PC-9 (cell line): Measurements from ENCODE around the gene DNAJC2.
"Not testable (repeated sequence)": the region's sequence is repeated elsewhere in the genome, so short reads cannot be mapped to it uniquely, and the experiment has no call there.

Experiments used
- EZH2 ChIP-seq: fragments of 200-600 bp; sonication (generic); IDR thresholded peaks from 2 replicates; pipeline ENCODE4 v1.8.0; 2017; ENCODE audit warnings: antibody characterized with exemption, low read depth
- TF ChIP-seq, protein P1 (sequence below): fragments of 200-600 bp; sonication (generic); conservative IDR thresholded peaks from 2 replicates; pipeline ENCODE4 v1.6.1; 2017; ENCODE audit warnings: mixed run types, antibody characterized with exemption, mild to moderate bottlenecking, moderate library complexity

DNA sequence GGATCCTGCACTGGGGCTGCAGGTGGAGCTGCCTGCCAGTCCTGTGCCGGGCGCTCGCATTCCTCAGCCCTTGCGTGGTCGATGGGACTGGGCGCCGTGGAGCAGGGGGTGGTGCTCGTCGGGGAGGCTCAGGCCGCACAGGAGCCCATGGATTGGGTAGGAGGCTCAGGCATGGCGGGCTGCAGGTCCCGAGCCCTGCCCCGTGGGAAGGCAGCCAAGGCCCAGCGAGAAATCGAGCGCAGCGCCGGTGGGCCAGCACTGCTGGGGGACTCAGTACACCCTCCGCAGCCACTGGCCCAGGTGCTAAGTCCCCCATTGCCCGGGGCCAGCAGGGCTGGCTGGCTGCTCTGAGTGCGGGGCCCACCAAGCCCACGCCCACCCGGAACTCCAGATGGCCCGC is 69.7 kb downstream of the DNAJC2 start:
- TF ChIP-seq, protein P1, sequence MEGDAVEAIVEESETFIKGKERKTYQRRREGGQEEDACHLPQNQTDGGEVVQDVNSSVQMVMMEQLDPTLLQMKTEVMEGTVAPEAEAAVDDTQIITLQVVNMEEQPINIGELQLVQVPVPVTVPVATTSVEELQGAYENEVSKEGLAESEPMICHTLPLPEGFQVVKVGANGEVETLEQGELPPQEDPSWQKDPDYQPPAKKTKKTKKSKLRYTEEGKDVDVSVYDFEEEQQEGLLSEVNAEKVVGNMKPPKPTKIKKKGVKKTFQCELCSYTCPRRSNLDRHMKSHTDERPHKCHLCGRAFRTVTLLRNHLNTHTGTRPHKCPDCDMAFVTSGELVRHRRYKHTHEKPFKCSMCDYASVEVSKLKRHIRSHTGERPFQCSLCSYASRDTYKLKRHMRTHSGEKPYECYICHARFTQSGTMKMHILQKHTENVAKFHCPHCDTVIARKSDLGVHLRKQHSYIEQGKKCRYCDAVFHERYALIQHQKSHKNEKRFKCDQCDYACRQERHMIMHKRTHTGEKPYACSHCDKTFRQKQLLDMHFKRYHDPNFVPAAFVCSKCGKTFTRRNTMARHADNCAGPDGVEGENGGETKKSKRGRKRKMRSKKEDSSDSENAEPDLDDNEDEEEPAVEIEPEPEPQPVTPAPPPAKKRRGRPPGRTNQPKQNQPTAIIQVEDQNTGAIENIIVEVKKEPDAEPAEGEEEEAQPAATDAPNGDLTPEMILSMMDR = not testable (repeated sequence)
- not testable (repeated sequence) for TF ChIP-seq EZH2
